ENCODE results near the gene KRTAP5-6.

KRTAP5-6 gene

GRCh38 chr11:1703146-1703545, 6.2 kb downstream of the KRTAP5-6 start:
- DNase-seq: no peak

- no peak for DNase-seq
Measured at GRCh38 chr11:1705126-1706052, 8.4 kb downstream of the KRTAP5-6 start.

- DNase-seq: no peak
Measured at GRCh38 chr11:1706634-1707400, 9.8 kb downstream of the KRTAP5-6 start.

GRCh38 chr11:1707751-1708150, 10.8 kb downstream of the KRTAP5-6 start:
- DNase-seq: no peak

- DNase-seq: no peak
Measured at GRCh38 chr11:1708716-1709115, 11.7 kb downstream of the KRTAP5-6 start.

- DNase-seq: no peak
Measured at GRCh38 chr11:1714908-1715885, 18.2 kb downstream of the KRTAP5-6 start.

GRCh38 chr11:1717745-1718144, 20.8 kb downstream of the KRTAP5-6 start:
- DNase-seq: no peak

- DNase-seq: no peak
Measured at GRCh38 chr11:1718326-1718725, 21.3 kb downstream of the KRTAP5-6 start.

GRCh38 chr11:1719781-1720180, 22.8 kb downstream of the KRTAP5-6 start:
- no peak for DNase-seq

GRCh38 chr11:1727096-1727690, 30.2 kb downstream of the KRTAP5-6 start:
- DNase-seq: no peak

GRCh38 chr11:1727861-1728260, 30.9 kb downstream of the KRTAP5-6 start:
- DNase-seq: no peak

- no peak for DNase-seq
Measured at GRCh38 chr11:1728301-1728700, 31.3 kb downstream of the KRTAP5-6 start.

GRCh38 chr11:1728931-1729691, 32.1 kb downstream of the KRTAP5-6 start:
- DNase-seq: no peak

- no peak for DNase-seq
Measured at GRCh38 chr11:1729692-1730011, 32.7 kb downstream of the KRTAP5-6 start.

- DNase-seq: no peak
Measured at GRCh38 chr11:1730059-1730629, 33.1 kb downstream of the KRTAP5-6 start.

GRCh38 chr11:1731451-1732059, 34.6 kb downstream of the KRTAP5-6 start:
- no peak for DNase-seq

- no peak for DNase-seq
Measured at GRCh38 chr11:1732418-1733008, 35.5 kb downstream of the KRTAP5-6 start.

GRCh38 chr11:1733009-1733715, 36.2 kb downstream of the KRTAP5-6 start:
- no peak for DNase-seq

- no peak for DNase-seq
Measured at GRCh38 chr11:1733716-1734640, 37.0 kb downstream of the KRTAP5-6 start.
